Measurements from ENCODE around the gene TRPM4. TPM values are rescaled to one million over a fixed set of nuclear protein-coding genes. Genes with fewer than 3 reads are reported as not detected.
A peak's percentile ranks its signal among the peaks of the same experiment; 100 is the strongest.

The TRPM4 gene
- total RNA-seq, 1 donor from 2014 or later: 31.5 TPM

GRCh38 chr19:49151267-49152118 lies 6.1 kb upstream of the TRPM4 start:
- H3K36me3 ChIP-seq: no peaks in the 10 kb centered on the region
- no peaks in the 10 kb centered on the region for H3K27me3 ChIP-seq (ENCODE audit: low read depth)
- H3K9me3 ChIP-seq (replicated peaks): no peaks in the 10 kb centered on the region
- peak; percentile 56 for DNase-seq
- H3K27ac ChIP-seq (replicated peaks): peak overlapping the region; percentile 95
- peak overlapping the region; percentile 80 for H3K4me3 ChIP-seq
- no peak for TF ChIP-seq CTCF (IDR thresholded peaks at IDR 0.05; ENCODE audit: borderline replicate concordance)
- intact Hi-C loops (cut with micrococcal nuclease): no loop called here
- peaks cover 65% of the 10 kb centered on the region for H3K4me1 ChIP-seq

GRCh38 chr19:49152119-49152550 lies 5.5 kb upstream of the TRPM4 start:
- Histone ChIP-seq H3K9me3 (replicated peaks) (no peaks in the 10 kb centered on the region), H3K27me3 (ENCODE audit: low read depth) (no peaks in the 10 kb centered on the region), H3K4me1 (peaks cover 59% of the 10 kb centered on the region), H3K4me3 (peak overlapping the region; percentile 80), H3K27ac (replicated peaks) (peak overlapping the region; percentile 95), H3K36me3 (no peaks in the 10 kb centered on the region)
- intact Hi-C loops (cut with micrococcal nuclease): no loop called here
- TF ChIP-seq CTCF (IDR thresholded peaks at IDR 0.05; ENCODE audit: borderline replicate concordance): no peak
- no peak for DNase-seq

GRCh38 chr19:49153167-49153809 lies 4.3 kb upstream of the TRPM4 start:
- peak overlapping the region; percentile 95 for H3K27ac ChIP-seq (replicated peaks)

GRCh38 chr19:49154279-49154678 lies 3.3 kb upstream of the TRPM4 start:
- no peak for TF ChIP-seq CTCF (IDR thresholded peaks at IDR 0.05; ENCODE audit: borderline replicate concordance)
- Histone ChIP-seq H3K4me3 (peak overlapping the region; percentile 80), H3K9me3 (replicated peaks) (no peaks in the 10 kb centered on the region), H3K36me3 (no peaks in the 10 kb centered on the region), H3K4me1 (peaks cover 64% of the 10 kb centered on the region), H3K27me3 (ENCODE audit: low read depth) (no peaks in the 10 kb centered on the region), H3K27ac (replicated peaks) (peak overlapping the region; percentile 95)
- intact Hi-C loops (cut with micrococcal nuclease): no loop called here
- no peak for DNase-seq

More at GRCh38 chr19:49153167-49153809, 4.3 kb upstream of the TRPM4 start:
- H3K4me1 ChIP-seq: peaks cover 64% of the 10 kb centered on the region
- TF ChIP-seq CTCF (IDR thresholded peaks at IDR 0.05; ENCODE audit: borderline replicate concordance): no peak
- H3K4me3 ChIP-seq: peak overlapping the region; percentile 80
- no peaks in the 10 kb centered on the region for H3K9me3 ChIP-seq (replicated peaks)
- intact Hi-C loops (cut with micrococcal nuclease): no loop called here
- no peaks in the 10 kb centered on the region for H3K36me3 ChIP-seq
- no peak for DNase-seq
- H3K27me3 ChIP-seq (ENCODE audit: low read depth): no peaks in the 10 kb centered on the region

- no peak for TF ChIP-seq CTCF (IDR thresholded peaks at IDR 0.05; ENCODE audit: borderline replicate concordance)
- Histone ChIP-seq H3K27ac (replicated peaks) (peak within 1 kb of the TSS; percentile 95), H3K27me3 (ENCODE audit: low read depth) (no peaks in the 10 kb centered on the region), H3K9me3 (replicated peaks) (no peaks in the 10 kb centered on the region), H3K36me3 (no peaks in the 10 kb centered on the region), H3K4me3 (peak within 1 kb of the TSS; percentile 80), H3K4me1 (peaks cover 64% of the 10 kb centered on the region)
- peak; percentile 76 for DNase-seq
- intact Hi-C loops (cut with micrococcal nuclease): no loop called here
Measured at GRCh38 chr19:49155005-49155819, 2.4 kb upstream of the TRPM4 start, which contains the start of gene HRC. Gene HRC (minus strand): TSS chr19:49155396. CDS start chr19:49155237, 159 bp downstream.

Measured in left ventricle myocardium inferior (tissue), 1 donor.